PFSK-1 (cell line): ENCODE results near the gene SLC6A11.

ENCODE experiments used
- FOXP2 ChIP-seq: optimal IDR thresholded peaks from 2 replicates; pipeline ENCODE3; 2011; ENCODE audit warnings: borderline replicate concordance, control low read depth, inconsistent platforms; ENCODE audit not compliant: insufficient read depth; ENCODE audit errors: extremely low read length, extremely low read depth
- POLR2AphosphoS5 ChIP-seq: IDR thresholded peaks from 2 replicates; pipeline ENCODE4 v1.6.1; 2012; ENCODE audit warnings: low read depth, mild to moderate bottlenecking, control low read depth, low read length, moderate library complexity
- REST ChIP-seq, 2 experiments: IDR thresholded peaks; 2 replicates each; pipeline versions ENCODE4 v1.6.1 to v1.8.0; 2011 to 2012; ENCODE audit warnings: low read depth in 2 of 2, low read length in 2 of 2, control low read depth in 1 of 2, inconsistent platforms in 1 of 2, mild to moderate bottlenecking in 1 of 2, moderate library complexity in 1 of 2; ENCODE audit not compliant: insufficient read depth in 1 of 2
- SIN3A ChIP-seq: IDR thresholded peaks from 2 replicates; pipeline ENCODE4 v1.6.1; 2012; ENCODE audit warnings: mild to moderate bottlenecking, low read length, moderate library complexity, borderline replicate concordance; ENCODE audit not compliant: insufficient read depth
- TAF1 ChIP-seq: IDR thresholded peaks from 2 replicates; pipeline ENCODE4 v1.6.1; 2012; ENCODE audit warnings: low read length, control low read depth, borderline replicate concordance; ENCODE audit not compliant: insufficient read depth

Gene SLC6A11

DNA sequence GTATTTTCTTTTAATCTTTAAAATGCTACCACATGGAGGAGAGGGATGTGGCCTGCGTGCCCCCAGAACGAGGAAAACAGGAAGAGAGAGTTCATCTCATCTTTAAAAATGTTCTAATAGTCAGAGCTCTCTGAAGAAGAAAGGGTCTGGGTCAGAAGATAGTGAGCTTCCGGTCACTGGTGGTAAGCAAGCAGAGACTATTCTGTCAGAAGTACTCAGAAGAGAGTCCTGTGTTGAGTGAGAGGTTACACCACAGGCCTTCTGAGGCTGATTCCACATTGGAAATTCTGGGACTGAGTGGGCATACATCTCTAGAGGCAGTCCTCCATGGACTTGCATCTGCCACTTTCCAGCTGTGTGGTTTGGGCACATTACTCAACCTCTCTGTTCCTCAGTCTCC, 94.3 kb downstream of the SLC6A11 start:
- TF ChIP-seq REST (IDR thresholded peaks at IDR 0.05; ENCODE audit: insufficient read depth in 1 of 2, low read depth in 2 of 2, low read length in 2 of 2), result no peak
- no peak for TF ChIP-seq TAF1
- TF ChIP-seq POLR2AphosphoS5, result no peak
- TF ChIP-seq FOXP2, result no peak
- no peak for TF ChIP-seq SIN3A

GRCh38 chr3:10911350-10912002, 95.4 kb downstream of the SLC6A11 start:
- TF ChIP-seq SIN3A (no peak), TAF1 (no peak), REST (IDR thresholded peaks at IDR 0.05; ENCODE audit: insufficient read depth in 1 of 2, low read depth in 2 of 2, low read length in 2 of 2) (no peak), FOXP2 (no peak)

DNA sequence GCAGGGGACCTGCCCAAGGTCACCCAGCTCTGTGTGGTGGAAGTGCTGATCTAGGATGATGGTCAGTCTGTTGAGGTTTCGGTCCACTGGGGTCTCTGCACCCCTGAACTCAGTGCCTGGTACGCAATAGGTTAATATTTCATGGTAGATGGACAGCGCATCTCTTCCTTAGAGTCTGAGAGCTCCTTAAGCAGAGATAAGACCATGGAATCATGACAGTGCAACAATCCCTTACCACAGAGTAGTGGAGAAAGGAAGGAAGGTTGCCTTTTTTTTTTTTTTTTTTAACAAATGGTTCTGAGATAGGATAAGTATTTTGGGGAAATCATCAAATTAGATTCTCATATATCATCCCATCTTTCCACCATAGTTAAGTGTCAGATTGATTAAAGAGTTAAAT, 96.8 kb downstream of the SLC6A11 start:
- TF ChIP-seq SIN3A (no peak), POLR2AphosphoS5 (no peak), REST (IDR thresholded peaks at IDR 0.05; ENCODE audit: insufficient read depth in 1 of 2, low read depth in 2 of 2, low read length in 2 of 2) (no peak), FOXP2 (no peak), TAF1 (no peak)

DNA sequence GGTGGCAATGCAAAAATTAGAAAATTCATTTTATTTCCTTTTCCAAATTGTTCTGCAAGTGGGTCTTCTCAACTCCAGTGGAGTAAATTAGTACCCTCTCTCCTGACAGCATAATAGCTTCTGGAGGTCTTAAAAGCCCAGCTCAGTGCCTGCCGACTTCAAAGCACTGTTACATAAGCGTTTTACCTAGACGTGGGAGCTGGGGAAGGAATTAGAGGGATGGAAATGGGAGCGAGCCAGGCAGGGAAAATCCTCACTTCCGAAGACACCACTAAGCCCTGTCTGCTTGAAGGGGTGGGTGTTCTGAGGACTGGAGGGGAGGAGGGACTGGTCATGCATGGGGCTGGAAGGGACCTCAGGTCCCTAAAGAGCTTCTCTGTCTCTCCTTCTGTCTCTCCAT, 99.3 kb downstream of the SLC6A11 start:
- TF ChIP-seq TAF1, result no peak
- no peak for TF ChIP-seq FOXP2
- TF ChIP-seq POLR2AphosphoS5, result no peak
- no peak for TF ChIP-seq SIN3A
- TF ChIP-seq REST (IDR thresholded peaks at IDR 0.05; ENCODE audit: insufficient read depth in 1 of 2, low read depth in 2 of 2, low read length in 2 of 2), result no peak

- TF ChIP-seq REST (IDR thresholded peaks at IDR 0.05; ENCODE audit: insufficient read depth in 1 of 2, low read depth in 2 of 2, low read length in 2 of 2) (no peak), SIN3A (no peak), TAF1 (no peak), FOXP2 (no peak), POLR2AphosphoS5 (no peak)
Measured at GRCh38 chr3:10917176-10917575, 101.1 kb downstream of the SLC6A11 start.
